IgD-negative memory B cell (primary cell): ENCODE results near the gene OBP2A. TPM values are rescaled to one million over a fixed set of nuclear protein-coding genes. Genes with fewer than 3 reads are reported as not detected.

Experiments
- H3K27ac Mint-ChIP-seq, 3 donors: one replicate each; pipeline ENCODE4 v1.8.0; 2020 to 2022; ENCODE audit warnings: mild to moderate bottlenecking in 3 of 3, mixed read lengths in 3 of 3, moderate library complexity in 1 of 3
- H3K27me3 Mint-ChIP-seq: one replicate; pipeline ENCODE4 v1.8.0; 2021; ENCODE audit warnings: mixed read lengths
- H3K36me3 Mint-ChIP-seq: one replicate; pipeline ENCODE4 v1.8.0; 2020; ENCODE audit warnings: mild to moderate bottlenecking, mixed read lengths
- H3K4me1 Mint-ChIP-seq, 3 donors: one replicate each; pipeline ENCODE4 v1.8.0; 2020 to 2022; ENCODE audit warnings: mixed read lengths in 3 of 3, mild to moderate bottlenecking in 1 of 3
- H3K4me3 Mint-ChIP-seq, 4 donors: one replicate each; pipeline ENCODE4 v1.8.0; 2020 to 2022; ENCODE audit warnings: mild to moderate bottlenecking in 4 of 4, mixed read lengths in 4 of 4, moderate library complexity in 3 of 4
- H3K9me3 Mint-ChIP-seq, 3 donors: one replicate each; pipeline ENCODE4 v1.8.0; 2020 to 2021; ENCODE audit warnings: mixed read lengths in 3 of 3, mild to moderate bottlenecking in 1 of 3
- polyA plus RNA-seq: library from polyadenylated mRNA; unstranded; fragments of 300-500 nt; fragmentation: Illumina TruSeq; gene quantifications from one replicate; pipeline ENCODE4 v1.2.3, GENCODE V29; 2021

Gene OBP2A
- polyA plus RNA-seq, 1 donor from 2014 or later = not detected

GRCh38 chr9:135582966-135583687 is 37.2 kb downstream of the OBP2A start:
- no peak overlapping the region for H3K4me3 Mint-ChIP-seq
- H3K27ac Mint-ChIP-seq = no peak overlapping the region
- H3K4me1 Mint-ChIP-seq = peaks cover 0 to 1% (median 0%) of the 10 kb centered on the region in 3 donors
- H3K9me3 Mint-ChIP-seq = peaks cover 0 to 1% (median 0%) of the 10 kb centered on the region in 3 donors
- no peaks in the 10 kb centered on the region for H3K36me3 Mint-ChIP-seq
- peaks cover 7% of the 10 kb centered on the region for H3K27me3 Mint-ChIP-seq

- H3K27me3 Mint-ChIP-seq = peaks cover 7% of the 10 kb centered on the region
- peaks cover 0 to 1% (median 0%) of the 10 kb centered on the region in 3 donors for H3K4me1 Mint-ChIP-seq
- peaks cover 0 to 1% (median 0%) of the 10 kb centered on the region in 3 donors for H3K9me3 Mint-ChIP-seq
- H3K27ac Mint-ChIP-seq = no peak overlapping the region
- H3K36me3 Mint-ChIP-seq = no peaks in the 10 kb centered on the region
- no peak overlapping the region for H3K4me3 Mint-ChIP-seq
Measured at GRCh38 chr9:135583688-135584011, 37.7 kb downstream of the OBP2A start.

GRCh38 chr9:135584371-135584770 is 38.4 kb downstream of the OBP2A start:
- no peak overlapping the region for H3K4me3 Mint-ChIP-seq
- H3K36me3 Mint-ChIP-seq = no peaks in the 10 kb centered on the region
- H3K27ac Mint-ChIP-seq = no peak overlapping the region
- H3K9me3 Mint-ChIP-seq = peaks cover 0 to 1% (median 0%) of the 10 kb centered on the region in 3 donors
- peaks cover 0 to 1% (median 0%) of the 10 kb centered on the region in 3 donors for H3K4me1 Mint-ChIP-seq
- H3K27me3 Mint-ChIP-seq = peaks cover 7% of the 10 kb centered on the region

DNA sequence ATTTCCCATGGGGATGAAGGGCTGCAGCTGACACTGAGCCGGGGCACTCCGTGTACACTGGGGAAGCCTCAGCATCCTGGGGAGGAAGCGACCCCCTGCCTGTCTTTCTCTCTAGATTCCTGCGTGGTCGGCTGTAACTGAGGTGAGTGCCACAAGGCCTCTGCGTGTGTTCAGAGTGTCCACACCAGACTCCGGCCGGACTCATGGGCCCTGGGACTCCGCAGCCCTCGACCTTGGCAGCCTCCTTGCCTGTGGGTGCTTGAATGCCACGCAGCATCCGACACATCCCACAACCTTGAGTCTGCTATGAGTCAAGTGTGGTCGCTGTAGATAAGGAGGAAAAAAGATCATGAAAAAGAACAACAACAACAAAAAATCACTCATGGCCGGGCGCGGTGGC is 39.0 kb downstream of the OBP2A start:
- H3K4me3 Mint-ChIP-seq = no peak overlapping the region
- no peak overlapping the region for H3K27ac Mint-ChIP-seq
- H3K4me1 Mint-ChIP-seq = peaks cover 0 to 1% (median 0%) of the 10 kb centered on the region in 3 donors
- peaks cover 0 to 1% (median 0%) of the 10 kb centered on the region in 3 donors for H3K9me3 Mint-ChIP-seq
- H3K36me3 Mint-ChIP-seq = no peaks in the 10 kb centered on the region
- peaks cover 10% of the 10 kb centered on the region for H3K27me3 Mint-ChIP-seq

DNA sequence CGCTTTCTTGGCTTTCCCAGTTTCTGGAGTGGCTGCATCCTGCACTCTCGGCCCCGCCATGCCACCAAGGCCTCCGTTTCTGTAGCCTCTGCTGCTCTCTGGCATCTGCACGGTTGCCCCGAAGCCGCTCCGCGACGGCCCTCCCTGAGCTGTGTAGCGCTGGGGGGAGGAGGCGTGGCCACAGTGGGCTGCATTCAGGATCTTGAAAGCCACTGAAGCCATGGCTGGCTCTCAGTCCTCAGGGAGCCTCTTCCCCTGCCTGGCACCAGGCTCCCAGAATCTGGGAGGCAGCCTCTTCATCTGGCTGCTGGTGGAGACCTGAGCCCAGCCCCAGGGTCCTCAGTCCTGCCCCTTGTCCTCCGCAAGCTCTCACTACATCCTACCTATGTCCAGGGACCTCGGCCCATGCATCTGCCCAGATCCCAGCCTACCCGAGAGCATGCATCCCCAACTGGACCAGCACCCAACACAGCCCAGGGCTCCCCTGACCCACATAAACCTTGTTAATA is 40.7 kb downstream of the OBP2A start:
- Mint-ChIP-seq H3K27me3 (peaks cover 11% of the 10 kb centered on the region), H3K4me1 (peaks cover 0 to 1% (median 0%) of the 10 kb centered on the region in 3 donors), H3K36me3 (no peaks in the 10 kb centered on the region), H3K9me3 (peaks cover 0 to 1% (median 0%) of the 10 kb centered on the region in 3 donors), H3K4me3 (no peak overlapping the region), H3K27ac (no peak overlapping the region)

GRCh38 chr9:135587658-135588057 is 41.7 kb downstream of the OBP2A start:
- Mint-ChIP-seq H3K9me3 (peaks cover 0 to 1% (median 0%) of the 10 kb centered on the region in 3 donors), H3K4me1 (peaks cover 0 to 1% (median 0%) of the 10 kb centered on the region in 3 donors), H3K36me3 (no peaks in the 10 kb centered on the region), H3K27ac (no peak overlapping the region), H3K27me3 (peaks cover 9% of the 10 kb centered on the region), H3K4me3 (no peak overlapping the region)

DNA sequence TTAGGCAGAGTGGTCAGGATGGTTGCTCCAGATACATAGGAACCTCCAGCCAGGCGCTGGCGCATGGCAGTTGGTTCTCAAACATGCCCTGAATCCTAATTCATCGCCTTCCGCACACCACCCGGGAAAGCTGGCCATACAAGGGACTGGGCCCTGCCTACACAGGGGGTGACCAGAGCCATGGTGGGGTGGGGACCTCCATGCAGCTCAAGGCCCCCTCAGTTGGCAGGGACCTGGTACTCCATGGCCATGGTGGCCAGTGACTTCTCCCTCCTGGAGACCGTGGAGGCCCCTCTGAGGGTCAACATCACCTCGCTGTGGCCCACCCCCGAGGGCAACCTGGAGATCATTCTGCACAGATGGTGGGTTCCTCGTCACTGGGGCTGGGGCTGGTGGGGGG is 42.4 kb downstream of the OBP2A start:
- Mint-ChIP-seq H3K9me3 (peaks cover 0 to 1% (median 0%) of the 10 kb centered on the region in 3 donors), H3K4me3 (no peak overlapping the region), H3K36me3 (no peaks in the 10 kb centered on the region), H3K27ac (no peak overlapping the region), H3K4me1 (no peaks in the 10 kb centered on the region), H3K27me3 (peaks cover 7% of the 10 kb centered on the region)

- peaks cover 6% of the 10 kb centered on the region for H3K27me3 Mint-ChIP-seq
- H3K36me3 Mint-ChIP-seq = no peaks in the 10 kb centered on the region
- H3K27ac Mint-ChIP-seq = no peak overlapping the region
- H3K4me3 Mint-ChIP-seq = no peak overlapping the region
- no peaks in the 10 kb centered on the region for H3K4me1 Mint-ChIP-seq
- peaks cover 0 to 1% (median 0%) of the 10 kb centered on the region in 3 donors for H3K9me3 Mint-ChIP-seq
Measured at GRCh38 chr9:135588886-135589595, 43.1 kb downstream of the OBP2A start.

DNA sequence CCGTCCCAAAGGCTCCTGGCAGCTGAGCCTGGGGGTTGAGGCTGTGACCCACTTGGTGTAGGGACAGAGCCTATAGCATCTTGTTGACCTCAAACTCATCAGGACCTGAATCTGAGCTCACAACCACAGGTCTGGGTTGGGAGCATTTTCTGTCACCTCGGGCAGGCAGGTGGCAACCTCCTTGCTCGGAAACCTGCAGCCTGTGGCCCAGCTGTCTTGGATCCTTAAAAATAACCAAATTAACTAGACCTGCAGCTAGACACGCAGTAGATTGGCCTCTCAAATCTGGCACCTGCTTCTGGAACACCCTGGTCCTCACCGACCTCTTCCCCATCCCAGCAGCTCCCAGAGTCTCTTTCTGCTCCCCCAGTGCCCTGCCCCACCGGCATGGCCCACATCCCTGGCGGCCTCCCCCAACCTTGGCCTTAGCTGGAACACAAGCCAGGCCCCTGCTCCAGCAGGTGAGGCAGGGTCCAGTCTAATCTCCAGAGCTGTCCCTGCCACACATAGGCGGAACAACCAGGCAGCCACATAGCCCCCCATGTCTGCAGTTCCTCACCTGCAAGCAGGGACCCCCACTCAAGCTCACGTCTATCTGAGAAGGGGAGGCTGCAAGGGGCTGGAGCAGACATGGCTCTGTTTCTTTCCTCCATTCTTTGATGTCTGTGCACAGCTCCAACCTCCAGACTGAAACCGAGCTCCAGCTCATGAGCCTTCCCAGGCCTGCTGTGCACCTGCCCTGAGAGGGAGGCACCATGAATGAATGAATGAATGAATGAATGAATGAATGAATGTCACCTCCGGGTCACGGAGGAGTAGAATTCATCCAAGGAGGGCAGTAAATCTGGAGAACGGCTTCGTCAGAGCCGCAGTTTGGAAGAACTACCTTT is 43.9 kb downstream of the OBP2A start:
- Mint-ChIP-seq H3K27ac (peak overlapping the region in 2 of 3 donors; percentile 14 to 39), H3K27me3 (peaks cover 6% of the 10 kb centered on the region)

DNA sequence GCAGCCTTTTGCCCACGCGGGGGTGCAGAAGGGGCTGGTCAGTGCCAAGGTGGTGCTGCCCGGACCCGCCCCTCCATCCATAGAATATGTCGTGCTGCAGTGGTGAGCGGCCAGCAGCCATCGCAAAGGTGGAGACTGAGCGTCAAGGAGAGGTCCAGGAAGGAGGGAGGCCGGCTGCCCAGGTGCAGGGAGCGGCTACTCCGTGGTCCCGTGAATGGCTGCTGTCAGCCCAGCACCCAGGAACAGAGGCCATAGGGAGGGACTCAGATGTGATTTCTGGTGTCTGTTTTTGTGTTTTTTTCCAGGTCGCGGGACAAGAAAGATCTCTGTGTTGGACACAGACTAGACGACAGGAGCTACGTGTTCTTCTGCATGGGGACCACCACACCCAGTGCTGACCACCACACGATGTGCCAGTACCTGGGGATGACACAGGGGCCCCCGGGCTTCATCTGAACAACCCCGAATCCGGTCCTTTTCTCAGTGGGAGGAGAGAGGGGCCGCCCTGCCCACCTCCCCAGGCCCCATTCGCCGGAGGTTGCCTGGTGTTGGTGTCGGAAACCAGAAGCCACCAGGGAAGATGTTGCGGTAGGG is 44.7 kb downstream of the OBP2A start:
- no peaks in the 10 kb centered on the region for H3K36me3 Mint-ChIP-seq
- H3K4me3 Mint-ChIP-seq = no peak overlapping the region
- peak overlapping the region in 1 of 3 donors; percentile 39 for H3K27ac Mint-ChIP-seq
- peaks cover 0 to 8% (median 1%) of the 10 kb centered on the region in 3 donors for H3K9me3 Mint-ChIP-seq
- H3K27me3 Mint-ChIP-seq = peaks cover 6% of the 10 kb centered on the region
- H3K4me1 Mint-ChIP-seq = no peaks in the 10 kb centered on the region

More for the DNA sequence above, 43.9 kb downstream of the OBP2A start:
- H3K4me3 Mint-ChIP-seq = no peak overlapping the region
- H3K9me3 Mint-ChIP-seq = peaks cover 0 to 1% (median 1%) of the 10 kb centered on the region in 3 donors
- no peaks in the 10 kb centered on the region for H3K4me1 Mint-ChIP-seq
- no peaks in the 10 kb centered on the region for H3K36me3 Mint-ChIP-seq

DNA sequence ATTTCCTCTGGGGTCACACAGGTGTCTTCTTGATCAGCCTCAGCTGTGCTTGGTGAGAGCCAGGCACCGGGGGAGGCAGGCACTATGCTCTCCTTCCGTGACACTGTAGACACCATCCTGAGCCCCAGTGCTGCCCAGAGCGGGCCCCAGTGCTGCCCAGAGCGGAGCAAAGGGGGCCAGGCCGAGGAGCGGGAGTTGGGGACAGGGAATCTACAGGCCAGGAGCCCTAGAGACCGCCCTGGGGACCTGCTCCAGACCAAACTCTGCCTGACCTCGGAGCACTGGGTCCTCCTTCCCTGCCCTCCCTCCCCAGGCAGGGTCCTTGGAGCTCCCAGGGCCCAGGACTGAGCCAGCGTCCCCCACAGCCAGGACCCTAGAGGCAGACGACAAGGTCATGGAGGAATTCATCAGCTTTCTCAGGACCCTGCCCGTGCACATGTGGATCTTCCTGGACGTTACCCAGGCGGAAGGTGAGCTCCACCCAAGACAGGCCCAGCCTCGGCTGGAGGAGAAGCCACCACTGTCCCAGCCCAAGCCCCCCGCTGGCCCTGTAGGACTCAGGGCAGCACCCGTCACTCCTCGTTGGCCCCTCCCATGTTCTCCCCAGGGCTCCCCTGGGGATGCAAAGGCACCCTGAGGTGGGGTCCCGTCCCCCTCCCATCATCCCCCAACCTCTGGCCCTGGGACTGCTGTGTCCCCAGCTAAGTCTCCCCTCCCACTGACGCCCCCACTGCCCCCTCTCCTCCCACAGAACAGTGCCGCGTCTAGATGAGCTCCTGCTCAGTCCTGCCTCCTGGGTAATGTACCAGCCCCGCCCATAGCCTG is 45.8 kb downstream of the OBP2A start:
- Mint-ChIP-seq H3K4me1 (no peaks in the 10 kb centered on the region), H3K36me3 (no peaks in the 10 kb centered on the region), H3K27me3 (peaks cover 6% of the 10 kb centered on the region), H3K9me3 (peaks cover 0 to 8% (median 1%) of the 10 kb centered on the region in 3 donors), H3K27ac (no peak overlapping the region), H3K4me3 (no peak overlapping the region)

- Mint-ChIP-seq H3K27ac (no peak overlapping the region), H3K9me3 (peaks cover 0 to 8% (median 2%) of the 10 kb centered on the region in 3 donors), H3K36me3 (no peaks in the 10 kb centered on the region), H3K27me3 (peaks cover 6% of the 10 kb centered on the region), H3K4me3 (no peak overlapping the region), H3K4me1 (no peaks in the 10 kb centered on the region)
Measured at GRCh38 chr9:135592331-135592590, 46.3 kb downstream of the OBP2A start.

GRCh38 chr9:135592625-135593024 is 46.7 kb downstream of the OBP2A start:
- Mint-ChIP-seq H3K27ac (no peak overlapping the region), H3K4me1 (no peaks in the 10 kb centered on the region), H3K36me3 (no peaks in the 10 kb centered on the region), H3K9me3 (peaks cover 0 to 8% (median 2%) of the 10 kb centered on the region in 3 donors), H3K4me3 (no peak overlapping the region), H3K27me3 (peaks cover 6% of the 10 kb centered on the region)

DNA sequence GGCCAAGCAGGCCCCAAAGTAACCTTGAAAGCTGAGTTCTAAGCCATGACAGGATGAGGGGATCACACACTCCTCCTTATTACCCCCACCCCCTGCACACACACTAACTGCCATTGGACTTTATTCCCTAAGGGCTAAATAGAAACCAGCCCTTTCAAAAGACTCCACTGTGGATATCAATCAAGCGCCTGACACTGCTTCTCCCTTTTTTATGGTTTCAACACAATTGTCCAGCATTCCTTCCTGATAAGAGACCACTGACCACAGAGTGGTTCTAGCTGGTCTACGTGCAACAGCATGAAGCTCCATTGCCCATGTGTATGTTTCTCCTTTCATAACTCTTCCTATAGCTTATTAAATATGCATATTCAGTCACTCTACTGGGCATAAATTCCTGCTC is 50.3 kb downstream of the OBP2A start:
- no peak overlapping the region for H3K27ac Mint-ChIP-seq
- peaks cover 0 to 8% (median 2%) of the 10 kb centered on the region in 3 donors for H3K9me3 Mint-ChIP-seq
- peaks cover 3% of the 10 kb centered on the region for H3K27me3 Mint-ChIP-seq
- H3K36me3 Mint-ChIP-seq = no peaks in the 10 kb centered on the region
- no peaks in the 10 kb centered on the region for H3K4me1 Mint-ChIP-seq
- no peak overlapping the region for H3K4me3 Mint-ChIP-seq
